ENCODE data around the gene LAD1.

DNA sequence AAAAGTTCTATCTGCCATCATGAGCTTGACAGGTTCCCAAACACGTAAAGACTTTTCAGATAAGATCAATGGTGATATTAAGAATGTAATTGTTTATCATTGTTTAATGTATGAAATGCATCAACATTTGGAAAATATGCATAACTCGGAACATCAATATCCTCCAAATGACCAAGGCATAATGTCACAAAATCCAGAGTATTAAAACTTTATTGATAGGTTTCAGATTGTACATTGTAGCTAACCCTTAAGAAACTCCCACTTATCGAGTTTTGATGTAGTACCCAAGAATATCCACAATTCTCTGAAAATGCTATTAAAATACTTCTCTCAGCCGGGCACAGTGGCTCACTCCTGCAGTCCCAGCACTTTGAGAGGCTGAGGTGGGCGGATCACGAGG is 34.5 kb upstream of the LAD1 start:
- no peak for TF ChIP-seq EZH2 (IDR thresholded peaks at IDR 0.05)
- no peak for TF ChIP-seq POLR2AphosphoS5 (IDR thresholded peaks at IDR 0.05; ENCODE audit: borderline replicate concordance, low read depth, low read length)
